Activated naive CD8-positive, alpha-beta T cell treated with anti-CD3 and anti-CD28 coated beads for 36 hours (primary cell): ENCODE results near the gene OGN. TPM values are rescaled to one million over a fixed set of nuclear protein-coding genes. Genes with fewer than 3 reads are reported as not detected.

Experiments used
- DNase-seq: peaks from one replicate; pipeline ENCODE4 v3.0.0; 2021
- H3K27ac Mint-ChIP-seq: one replicate; pipeline ENCODE4 v1.8.0; 2022; ENCODE audit warnings: mild to moderate bottlenecking, moderate library complexity, mixed read lengths
- H3K27me3 Mint-ChIP-seq: one replicate; pipeline ENCODE4 v1.8.0; 2022; ENCODE audit warnings: mild to moderate bottlenecking, mixed read lengths
- H3K36me3 Mint-ChIP-seq: one replicate; pipeline ENCODE4 v1.8.0; 2021; ENCODE audit warnings: mild to moderate bottlenecking, mixed read lengths
- H3K4me1 Mint-ChIP-seq: one replicate; pipeline ENCODE4 v1.8.0; 2021; ENCODE audit warnings: mixed read lengths
- H3K4me3 Mint-ChIP-seq: one replicate; pipeline ENCODE4 v1.8.0; 2022; ENCODE audit warnings: mild to moderate bottlenecking, moderate library complexity, mixed read lengths
- H3K9me3 Mint-ChIP-seq: one replicate; pipeline ENCODE4 v1.8.0; 2022; ENCODE audit warnings: mixed read lengths
- total RNA-seq, 2 experiments: library from RNA; stranded (reverse); gene quantifications; one replicate each; pipeline ENCODE4 v1.2.3, GENCODE V29; 2021

Gene OGN
- total RNA-seq, 2 experiments from 2014 or later = not detected

DNA sequence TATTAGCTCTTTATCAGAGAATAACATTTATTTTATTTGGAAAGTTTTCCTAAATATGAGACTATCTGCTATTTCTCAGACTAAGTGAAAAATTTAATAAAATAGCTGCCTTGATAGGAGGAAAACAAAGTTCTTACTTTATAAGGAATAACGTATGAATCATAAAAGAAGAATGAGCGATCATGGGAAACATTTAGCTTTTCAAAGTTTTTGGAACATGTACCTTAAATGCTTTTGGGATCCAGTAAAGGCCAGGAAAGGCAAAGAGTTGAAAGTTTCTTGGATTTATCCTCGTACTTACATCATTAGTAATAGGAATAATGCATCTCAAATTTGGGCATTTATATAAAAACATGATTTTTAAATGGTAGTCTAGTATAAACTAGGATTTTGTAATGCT lies 19.4 kb downstream of the OGN start:
- peaks cover 2% of the 10 kb centered on the region for H3K4me1 Mint-ChIP-seq
- DNase-seq = no peak
- peaks cover 21% of the 10 kb centered on the region for H3K36me3 Mint-ChIP-seq
- no peak overlapping the region for H3K27ac Mint-ChIP-seq
- no peak overlapping the region for H3K4me3 Mint-ChIP-seq
- no peaks in the 10 kb centered on the region for H3K9me3 Mint-ChIP-seq
- H3K27me3 Mint-ChIP-seq = no peaks in the 10 kb centered on the region

DNA sequence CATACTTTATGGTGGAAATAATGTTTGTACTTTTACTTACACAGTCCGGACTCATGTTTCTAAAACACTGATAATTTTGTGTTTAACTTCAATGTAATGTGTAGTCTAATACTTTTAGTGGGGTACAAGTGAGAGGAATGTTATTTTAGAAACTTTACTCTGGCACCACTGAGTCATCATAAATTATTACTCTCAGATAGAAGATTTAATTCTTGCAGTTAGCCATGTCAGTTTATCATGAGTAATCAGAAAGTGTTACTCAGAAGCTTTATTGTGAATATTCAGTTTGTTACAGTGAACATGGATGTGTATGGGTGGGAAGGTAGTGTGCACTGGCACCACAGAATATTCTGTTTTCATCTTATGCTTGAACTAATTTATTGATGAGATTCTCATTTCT lies 20.0 kb downstream of the OGN start:
- Mint-ChIP-seq H3K4me3 (no peak overlapping the region), H3K4me1 (peaks cover 3% of the 10 kb centered on the region), H3K36me3 (peaks cover 24% of the 10 kb centered on the region), H3K27ac (no peak overlapping the region), H3K27me3 (no peaks in the 10 kb centered on the region), H3K9me3 (no peaks in the 10 kb centered on the region)
- DNase-seq = no peak

DNA sequence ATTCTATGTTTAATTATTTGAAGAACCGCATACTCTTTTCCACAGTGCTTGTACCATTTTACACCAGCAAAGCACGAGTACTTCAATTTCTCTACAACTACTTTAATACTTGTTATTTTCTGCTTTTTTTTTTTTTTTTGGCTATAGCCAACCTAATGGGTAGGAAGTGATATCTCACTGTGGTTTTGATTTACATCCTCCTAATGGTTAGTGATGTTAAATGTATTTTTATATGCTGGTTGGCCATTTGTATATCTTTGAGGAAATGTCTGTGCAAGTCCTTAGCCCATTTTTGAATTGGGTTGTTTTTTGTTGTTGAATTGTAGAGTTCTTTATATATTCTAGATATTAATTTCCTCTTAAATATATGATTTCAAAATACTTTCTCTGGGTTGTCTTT lies 22.6 kb downstream of the OGN start:
- H3K9me3 Mint-ChIP-seq = no peaks in the 10 kb centered on the region
- H3K4me3 Mint-ChIP-seq = no peak overlapping the region
- no peak for DNase-seq
- peaks cover 31% of the 10 kb centered on the region for H3K36me3 Mint-ChIP-seq
- H3K27me3 Mint-ChIP-seq = no peaks in the 10 kb centered on the region
- no peak overlapping the region for H3K27ac Mint-ChIP-seq
- H3K4me1 Mint-ChIP-seq = peaks cover 9% of the 10 kb centered on the region

DNA sequence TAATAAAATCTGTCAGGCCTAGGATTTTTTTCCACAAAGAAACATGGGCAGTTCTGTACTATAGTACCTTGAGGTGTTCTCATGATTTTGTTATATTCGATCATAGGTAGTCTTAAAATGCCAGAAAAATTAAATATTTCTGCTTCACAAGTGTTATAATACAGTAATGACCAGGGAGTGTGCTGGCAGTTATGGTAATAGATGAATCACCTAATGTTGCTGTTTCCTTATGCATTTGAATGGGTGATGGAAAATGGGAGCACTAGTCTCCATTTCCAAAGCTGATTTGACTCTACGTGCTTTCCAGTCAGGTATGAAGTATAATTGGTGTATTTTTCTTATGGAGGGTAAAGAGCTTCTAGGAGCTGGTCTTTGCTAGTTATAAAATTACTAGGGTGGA lies 23.8 kb downstream of the OGN start:
- Mint-ChIP-seq H3K9me3 (peaks cover 10% of the 10 kb centered on the region), H3K27me3 (no peaks in the 10 kb centered on the region), H3K4me1 (peaks cover 9% of the 10 kb centered on the region), H3K4me3 (no peak overlapping the region), H3K27ac (no peak overlapping the region), H3K36me3 (peaks cover 37% of the 10 kb centered on the region)
- no peak for DNase-seq

DNA sequence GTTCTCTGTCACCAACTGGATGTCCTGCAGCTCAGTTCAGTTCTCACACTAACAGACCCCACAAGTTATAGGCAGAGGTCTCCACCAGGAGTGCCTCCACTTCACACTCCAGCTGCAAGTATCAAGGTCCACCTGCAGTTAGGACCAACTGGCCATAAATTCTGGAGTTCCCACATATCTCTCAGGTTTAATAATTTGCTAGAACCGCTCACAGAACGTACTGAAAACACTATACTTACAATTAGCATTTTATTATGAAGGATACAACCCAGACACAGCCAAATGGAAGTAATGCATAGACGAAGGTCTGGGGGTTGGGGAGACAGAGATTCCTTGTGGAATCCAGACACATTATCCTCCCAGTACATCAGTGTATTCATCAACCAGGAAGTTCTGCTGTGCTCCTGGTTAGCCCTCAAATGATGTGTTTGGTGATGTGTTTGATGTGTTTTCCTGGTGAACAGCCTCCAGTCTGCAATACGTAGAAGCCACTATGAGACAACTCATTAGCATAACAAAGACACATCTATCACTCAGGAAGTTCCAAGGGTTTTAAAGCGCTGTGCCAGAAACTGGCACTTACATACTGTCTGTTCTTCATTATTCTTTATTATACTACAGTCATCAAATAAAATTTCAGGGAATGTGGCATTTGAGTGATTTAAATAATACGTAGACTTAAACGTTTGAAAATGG lies 25.4 kb downstream of the OGN start:
- Mint-ChIP-seq H3K27me3 (no peaks in the 10 kb centered on the region), H3K4me1 (peaks cover 8% of the 10 kb centered on the region), H3K27ac (no peak overlapping the region), H3K4me3 (no peak overlapping the region), H3K9me3 (peaks cover 18% of the 10 kb centered on the region), H3K36me3 (peaks cover 48% of the 10 kb centered on the region)
- no peak for DNase-seq

DNA sequence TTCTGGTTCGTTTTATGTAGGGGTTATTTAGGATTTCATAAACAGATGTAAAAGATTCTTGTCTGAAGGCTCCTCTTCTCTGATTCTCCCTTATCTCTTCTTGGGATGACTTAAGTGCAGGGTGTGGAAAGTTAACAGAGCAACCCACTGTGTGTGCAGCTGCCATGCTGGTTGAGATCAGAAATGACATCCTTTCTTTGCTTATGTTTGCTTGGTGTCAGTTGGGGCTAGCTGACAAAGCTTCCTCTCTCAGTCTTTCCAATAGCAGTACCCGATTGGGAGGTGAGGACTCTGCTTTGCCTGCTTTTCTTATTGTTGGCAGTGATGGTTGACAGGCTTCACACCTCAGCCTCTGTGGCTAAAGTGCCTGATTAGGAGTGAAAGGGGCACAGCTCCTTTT lies 26.5 kb downstream of the OGN start:
- no peak for DNase-seq
- peaks cover 54% of the 10 kb centered on the region for H3K36me3 Mint-ChIP-seq
- peaks cover 7% of the 10 kb centered on the region for H3K4me1 Mint-ChIP-seq
- H3K4me3 Mint-ChIP-seq = no peak overlapping the region
- no peaks in the 10 kb centered on the region for H3K27me3 Mint-ChIP-seq
- H3K27ac Mint-ChIP-seq = no peak overlapping the region
- H3K9me3 Mint-ChIP-seq = peaks cover 22% of the 10 kb centered on the region

DNA sequence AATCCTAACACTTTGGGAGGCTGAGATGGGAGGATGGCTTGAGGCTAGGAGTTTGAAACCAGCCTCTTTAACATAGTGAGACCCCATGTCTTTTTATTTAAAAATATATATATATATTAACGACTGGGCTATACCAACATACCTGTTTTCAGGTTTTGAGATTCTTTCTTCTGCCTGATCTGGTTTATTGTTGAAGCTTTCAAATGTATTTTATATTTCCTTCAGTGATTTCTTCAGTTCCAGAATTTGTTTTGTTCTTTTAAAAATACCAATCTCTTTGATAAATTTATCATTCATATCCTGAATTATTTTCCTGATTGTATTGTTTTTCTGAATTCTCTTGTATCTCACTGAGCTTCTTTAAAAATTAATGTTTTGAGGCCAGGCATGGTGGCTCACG lies 31.2 kb downstream of the OGN start:
- H3K9me3 Mint-ChIP-seq = peaks cover 28% of the 10 kb centered on the region
- H3K4me1 Mint-ChIP-seq = no peaks in the 10 kb centered on the region
- peaks cover 49% of the 10 kb centered on the region for H3K36me3 Mint-ChIP-seq
- no peak overlapping the region for H3K27ac Mint-ChIP-seq
- H3K27me3 Mint-ChIP-seq = no peaks in the 10 kb centered on the region
- no peak for DNase-seq
- H3K4me3 Mint-ChIP-seq = no peak overlapping the region

DNA sequence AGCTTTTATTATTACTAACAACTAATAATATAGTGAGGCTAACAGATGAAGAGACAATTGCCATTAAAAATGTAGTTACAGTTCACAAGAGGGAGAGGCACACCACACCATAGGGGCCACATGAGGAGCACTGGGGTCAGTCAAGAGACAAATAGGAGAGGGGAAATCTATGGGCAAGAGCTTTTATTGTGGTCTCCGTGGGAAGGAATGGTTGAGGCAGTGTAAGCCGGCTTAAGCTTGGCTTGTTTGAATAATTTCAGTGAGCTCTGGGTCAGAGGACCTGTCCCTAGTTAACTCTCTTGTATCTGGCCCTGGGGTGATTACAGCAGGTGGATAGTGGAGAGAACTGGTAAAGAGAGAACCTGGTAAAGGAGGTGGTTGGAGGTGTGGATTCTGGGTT lies 35.3 kb downstream of the OGN start:
- no peak for DNase-seq
- peaks cover 38% of the 10 kb centered on the region for H3K36me3 Mint-ChIP-seq
- peaks cover 10% of the 10 kb centered on the region for H3K9me3 Mint-ChIP-seq
- no peak overlapping the region for H3K27ac Mint-ChIP-seq
- no peak overlapping the region for H3K4me3 Mint-ChIP-seq
- H3K27me3 Mint-ChIP-seq = no peaks in the 10 kb centered on the region
- no peaks in the 10 kb centered on the region for H3K4me1 Mint-ChIP-seq

DNA sequence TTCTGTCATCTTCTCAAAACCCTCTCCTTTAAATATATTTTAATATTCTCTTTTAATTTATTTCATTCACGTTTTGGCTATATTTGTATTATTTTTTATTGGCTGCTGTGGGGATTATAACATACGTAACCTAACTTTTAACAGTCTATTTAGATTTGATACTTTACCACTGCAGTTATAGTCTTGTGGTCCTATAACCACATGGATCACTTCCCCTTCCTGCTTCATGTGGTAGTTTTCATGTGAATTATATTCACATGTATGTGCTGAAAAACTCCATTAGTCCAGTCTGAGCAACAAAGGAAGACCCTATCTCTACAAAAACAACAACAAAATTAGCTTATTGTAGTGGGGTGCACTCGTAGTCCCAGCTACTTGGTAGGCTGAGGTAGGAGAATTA lies 44.3 kb downstream of the OGN start:
- Mint-ChIP-seq H3K4me1 (no peaks in the 10 kb centered on the region), H3K27ac (no peak overlapping the region), H3K4me3 (no peak overlapping the region), H3K27me3 (no peaks in the 10 kb centered on the region), H3K9me3 (peaks cover 16% of the 10 kb centered on the region), H3K36me3 (peaks cover 41% of the 10 kb centered on the region)
- no peak for DNase-seq

DNA sequence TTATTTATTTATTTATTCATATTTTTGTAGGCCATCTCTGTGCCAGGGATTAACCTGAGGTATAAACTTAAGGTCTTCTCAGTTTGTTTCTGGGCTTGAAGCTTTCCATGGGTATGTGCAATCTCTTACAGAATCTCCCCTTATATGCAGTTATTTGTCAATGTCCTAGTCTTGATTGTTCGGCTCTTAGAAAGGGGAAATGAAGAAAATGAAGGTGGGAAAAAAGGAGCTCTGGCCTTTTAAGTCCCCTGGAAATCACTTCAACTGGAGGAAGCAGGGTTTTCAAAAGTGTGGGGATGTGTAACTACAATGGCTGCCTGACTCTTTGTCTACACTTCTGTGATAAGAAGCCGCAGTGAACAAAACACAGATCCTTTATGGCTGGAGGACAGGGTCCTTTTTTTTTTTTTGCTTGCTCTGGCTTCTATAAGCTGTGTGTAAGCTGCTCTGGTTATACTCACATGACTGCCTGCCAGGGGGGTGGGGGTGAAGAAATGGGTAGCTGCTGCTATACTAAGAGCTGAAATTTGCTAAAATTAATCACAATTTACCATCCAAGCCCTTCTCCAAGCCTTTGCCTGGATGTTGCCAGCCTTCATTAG lies 44.9 kb downstream of the OGN start:
- no peak overlapping the region for H3K4me3 Mint-ChIP-seq
- H3K27ac Mint-ChIP-seq = no peak overlapping the region
- no peaks in the 10 kb centered on the region for H3K4me1 Mint-ChIP-seq
- H3K36me3 Mint-ChIP-seq = peaks cover 41% of the 10 kb centered on the region
- H3K9me3 Mint-ChIP-seq = peaks cover 20% of the 10 kb centered on the region
- no peaks in the 10 kb centered on the region for H3K27me3 Mint-ChIP-seq
- no peak for DNase-seq

DNA sequence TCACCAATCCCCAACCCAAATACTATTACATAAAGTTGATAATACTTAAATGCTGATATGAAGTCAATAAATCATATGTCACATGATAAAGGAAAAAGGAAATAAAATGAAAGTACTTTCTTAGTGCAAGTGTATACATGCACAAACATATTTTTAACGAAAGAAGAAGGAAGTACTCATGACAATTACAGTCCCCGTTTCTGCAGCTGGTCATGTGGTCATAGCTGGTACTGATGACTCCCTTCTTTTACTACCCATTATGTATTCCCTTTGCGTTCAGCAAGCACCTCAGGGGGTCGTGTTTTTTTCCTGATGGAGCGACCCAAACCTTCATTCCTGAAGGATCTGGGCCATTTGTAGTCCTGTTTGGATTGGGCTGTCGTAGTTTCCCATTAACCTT lies 51.3 kb downstream of the OGN start:
- Mint-ChIP-seq H3K27ac (no peak overlapping the region), H3K27me3 (no peaks in the 10 kb centered on the region), H3K9me3 (peaks cover 17% of the 10 kb centered on the region), H3K4me3 (no peak overlapping the region), H3K4me1 (peaks cover 4% of the 10 kb centered on the region), H3K36me3 (peaks cover 67% of the 10 kb centered on the region)
- DNase-seq = no peak

DNA sequence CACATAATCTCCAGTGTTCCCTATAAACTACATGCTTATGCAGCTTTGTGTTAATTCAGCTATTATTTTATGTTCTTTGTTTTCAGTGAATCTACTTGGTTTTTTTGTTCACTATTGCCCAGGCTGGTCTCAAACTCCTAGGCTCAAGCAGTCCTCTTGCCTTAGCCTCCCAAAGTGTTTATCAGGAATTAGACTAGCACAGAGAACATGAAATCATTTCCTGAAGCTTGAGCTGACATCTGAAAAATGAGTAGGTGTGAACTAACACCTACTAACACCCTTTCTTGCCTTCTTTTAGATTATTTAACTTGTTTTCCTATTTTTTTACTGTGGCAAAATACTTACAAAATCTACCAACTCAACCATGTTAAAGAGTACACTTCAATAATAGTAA lies 53.6 kb downstream of the OGN start:
- peaks cover 56% of the 10 kb centered on the region for H3K36me3 Mint-ChIP-seq
- peaks cover 5% of the 10 kb centered on the region for H3K9me3 Mint-ChIP-seq
- no peaks in the 10 kb centered on the region for H3K27me3 Mint-ChIP-seq
- no peak for DNase-seq
- peaks cover 4% of the 10 kb centered on the region for H3K4me1 Mint-ChIP-seq
- H3K27ac Mint-ChIP-seq = no peak overlapping the region
- H3K4me3 Mint-ChIP-seq = no peak overlapping the region

DNA sequence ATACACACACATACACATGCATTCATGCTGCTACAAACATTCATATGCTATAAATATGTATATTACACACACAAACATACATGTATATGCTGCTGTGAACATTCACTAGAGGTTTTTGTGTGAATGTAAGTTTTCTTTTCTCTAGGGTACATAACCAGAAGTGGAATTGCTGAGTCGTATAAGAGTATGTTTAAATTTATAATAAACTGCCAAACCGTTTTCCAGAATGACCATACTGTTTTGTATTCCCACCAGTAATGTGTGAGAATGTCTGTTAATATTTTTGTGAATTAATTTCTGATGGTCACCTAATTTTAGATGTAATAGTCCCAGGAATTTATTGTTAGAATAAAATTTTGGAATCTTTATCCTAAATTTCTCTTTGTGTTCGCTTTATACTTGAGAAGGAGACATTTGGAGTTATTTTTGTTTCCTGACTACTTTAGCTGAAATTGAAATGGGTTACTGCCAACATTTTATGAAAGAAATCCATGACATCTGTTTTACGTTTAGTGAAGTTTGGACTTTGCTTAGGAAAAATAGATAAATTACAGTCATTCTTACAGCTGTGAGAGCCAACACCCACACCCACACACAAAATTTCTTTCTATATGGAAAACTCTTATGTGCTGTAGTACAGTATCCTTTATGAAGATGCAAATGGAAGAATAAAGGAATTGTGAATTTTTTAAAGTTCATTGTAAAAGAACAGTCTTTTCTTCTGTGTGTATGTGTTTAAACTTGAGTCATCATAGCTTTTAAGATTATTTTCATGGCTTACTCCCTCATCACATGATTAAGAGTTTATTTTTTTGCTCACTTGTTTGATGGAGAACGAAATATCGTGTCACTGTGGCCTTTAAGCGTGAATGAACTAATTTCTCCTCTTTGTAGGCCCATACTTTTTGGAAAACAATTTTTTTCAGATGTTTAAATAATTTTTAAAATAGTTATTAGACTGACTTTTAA lies 54.3 kb downstream of the OGN start:
- peaks cover 5% of the 10 kb centered on the region for H3K9me3 Mint-ChIP-seq
- H3K36me3 Mint-ChIP-seq = peaks cover 51% of the 10 kb centered on the region

DNA sequence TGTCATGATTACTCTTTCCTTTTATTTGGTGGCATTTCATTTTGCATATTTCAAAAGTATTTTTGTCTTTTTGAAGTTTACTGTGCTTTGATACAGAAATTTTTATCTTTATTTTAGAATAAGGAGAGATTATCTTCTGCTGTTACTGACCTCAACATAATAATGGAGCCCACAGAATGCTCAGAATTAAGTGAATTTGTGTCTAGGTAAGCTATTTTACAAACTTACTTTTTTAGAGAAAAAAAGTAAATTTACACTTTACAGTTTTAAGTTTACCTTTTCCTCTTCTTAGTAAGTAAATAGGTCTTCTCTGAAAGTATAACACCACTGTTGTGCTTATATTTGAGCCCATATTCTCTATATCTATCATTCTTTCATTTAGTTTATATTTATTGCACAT lies 58.8 kb downstream of the OGN start:
- peaks cover 36% of the 10 kb centered on the region for H3K36me3 Mint-ChIP-seq
- H3K4me1 Mint-ChIP-seq = peaks cover under 1% of the 10 kb centered on the region
- peaks cover 5% of the 10 kb centered on the region for H3K9me3 Mint-ChIP-seq

More for the DNA sequence above, 54.3 kb downstream of the OGN start:
- no peak overlapping the region for H3K4me3 Mint-ChIP-seq
- H3K4me1 Mint-ChIP-seq = peaks cover 4% of the 10 kb centered on the region
- DNase-seq = no peak
- H3K27ac Mint-ChIP-seq = no peak overlapping the region
- H3K27me3 Mint-ChIP-seq = no peaks in the 10 kb centered on the region

DNA sequence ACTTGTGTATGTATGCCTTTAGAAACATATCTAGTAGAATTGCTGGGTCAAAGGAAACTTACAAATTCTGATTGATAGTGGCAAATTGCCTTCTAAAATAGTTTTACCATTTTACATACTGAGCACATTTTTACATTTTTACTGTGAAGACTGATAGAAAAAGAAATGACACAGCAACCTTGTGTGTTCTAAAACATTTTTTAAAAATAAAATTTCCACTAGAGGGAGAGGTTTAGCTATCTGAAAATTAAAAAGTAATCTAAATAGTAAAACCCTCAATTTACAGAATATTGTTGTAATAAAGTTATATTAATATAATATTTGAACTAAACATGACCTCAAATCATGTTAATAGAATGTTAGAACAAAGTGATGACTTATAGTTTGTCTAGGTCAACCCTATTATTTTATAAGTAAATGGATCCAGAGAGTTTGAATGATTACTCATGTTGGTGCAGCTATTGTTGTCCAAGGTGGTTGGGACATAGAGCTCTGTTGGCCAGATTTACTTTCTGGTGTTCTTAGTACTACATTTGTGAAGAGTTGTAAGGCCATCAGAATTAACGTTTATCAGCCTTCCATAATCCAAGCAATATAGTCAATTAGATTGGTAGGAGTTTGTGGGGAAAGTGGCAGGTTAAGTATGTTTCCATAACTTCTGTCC lies 61.4 kb downstream of the OGN start:
- no peaks in the 10 kb centered on the region for H3K27me3 Mint-ChIP-seq
- H3K4me1 Mint-ChIP-seq = no peaks in the 10 kb centered on the region
- no peak overlapping the region for H3K27ac Mint-ChIP-seq
- no peak for DNase-seq
- H3K4me3 Mint-ChIP-seq = no peak overlapping the region
- peaks cover 7% of the 10 kb centered on the region for H3K9me3 Mint-ChIP-seq
- H3K36me3 Mint-ChIP-seq = peaks cover 47% of the 10 kb centered on the region

More for the DNA sequence above, 58.8 kb downstream of the OGN start:
- Mint-ChIP-seq H3K4me3 (no peak overlapping the region), H3K27ac (no peak overlapping the region), H3K27me3 (no peaks in the 10 kb centered on the region)
- no peak for DNase-seq
